A673 (cell line): Measurements from ENCODE around the gene BTC. TPM values are rescaled to one million over a fixed set of nuclear protein-coding genes. Genes with fewer than 3 reads are reported as not detected.

Experiments used
- BruUV-seq: library from RNA; stranded (reverse); fragments of 400-500 nt; replicated peaks from 2 replicates; lab custom pipeline; 2021; lab: Mats Ljungman, UMichigan
- CTCF ChIA-PET: fragments of 300-600 bp; sonication (Branson Sonifier 250); formaldehyde crosslinking; loops from one replicate; lab custom pipeline; 2022; ENCODE audit warnings: antibody characterized with exemption; lab: Charles Lee
- POLR2A ChIA-PET: fragments of 300-600 bp; sonication (Branson Sonifier 250); formaldehyde crosslinking; loops from one replicate; lab custom pipeline; 2022; ENCODE audit warnings: antibody characterized with exemption; ENCODE audit not compliant: low non-redundant PET; lab: Charles Lee
- DNase-seq: peaks from one replicate; pipeline ENCODE4 v3.0.0-alpha.2; 2015; ENCODE audit warnings: low spot score
- H3K27ac ChIP-seq: fragments of 200-600 bp; sonication (generic); 2 replicates; pipeline ENCODE4 v1.5.1; 2016; ENCODE audit warnings: mixed run types, low read depth, mild to moderate bottlenecking, mixed read lengths, antibody characterized with exemption, low read length; ENCODE audit not compliant: poor library complexity, severe bottlenecking
- H3K27me3 ChIP-seq: fragments of 200-600 bp; sonication (generic); replicated peaks from 2 replicates; pipeline ENCODE4 v1.6.1; 2017; ENCODE audit warnings: mixed run types, low read depth, mild to moderate bottlenecking, mixed read lengths, antibody characterized with exemption, low read length; ENCODE audit not compliant: insufficient read depth, poor library complexity
- H3K36me3 ChIP-seq: fragments of 200-600 bp; sonication (generic); 2 replicates; pipeline ENCODE4 v1.6.1; 2016; ENCODE audit warnings: mixed run types, mild to moderate bottlenecking, mixed read lengths, antibody characterized with exemption, low read length; ENCODE audit not compliant: insufficient read depth, poor library complexity, severe bottlenecking
- H3K4me1 ChIP-seq: fragments of 200-600 bp; sonication (generic); 2 replicates; pipeline ENCODE4 v1.6.1; 2017; ENCODE audit warnings: mixed run types, mild to moderate bottlenecking, mixed read lengths, antibody characterized with exemption, low read length; ENCODE audit not compliant: insufficient read depth, poor library complexity, severe bottlenecking
- H3K4me3 ChIP-seq: fragments of 200-600 bp; sonication (generic); 2 replicates; pipeline ENCODE4 v1.5.1; 2016; ENCODE audit warnings: low read depth, mixed run types, mild to moderate bottlenecking, mixed read lengths, low read length; ENCODE audit not compliant: poor library complexity, severe bottlenecking
- H3K9me3 ChIP-seq: fragments of 200-600 bp; sonication (generic); 2 replicates; pipeline ENCODE4 v1.6.1; 2016; ENCODE audit warnings: mixed run types, low read depth, mild to moderate bottlenecking, mixed read lengths, antibody characterized with exemption, low read length; ENCODE audit not compliant: poor library complexity, severe bottlenecking
- CTCF ChIP-seq: fragments of 300-800, 200-600 bp; sonication (generic); conservative IDR thresholded peaks from 2 replicates; pipeline ENCODE4 v1.5.1; 2017; ENCODE audit warnings: low read depth, mild to moderate bottlenecking, antibody characterized with exemption, low read length, moderate library complexity, mixed read lengths
- EZH2 ChIP-seq: fragments of 200-600 bp; sonication (generic); IDR thresholded peaks from 2 replicates; pipeline ENCODE4 v1.6.1; 2017; ENCODE audit warnings: borderline replicate concordance, low read depth, mild to moderate bottlenecking, mixed read lengths, antibody characterized with exemption, low read length; ENCODE audit not compliant: poor library complexity, severe bottlenecking
- intact Hi-C: fragments of 100-400 bp; cut with micrococcal nuclease; formaldehyde crosslinking; loops from one replicate; pipeline ENCODE4 v1.10.0; 2022; ENCODE audit not compliant: unreplicated experiment
- total RNA-seq: library from RNA; stranded (reverse); gene quantifications from 2 replicates; pipeline ENCODE4 v1.2.3, GENCODE V29; 2021

Gene BTC
- total RNA-seq, 1 experiment from 2014 or later, result 0.11 TPM

GRCh38 chr4:74733756-74734155, 60.6 kb downstream of the BTC start:
- intact Hi-C loops, result no loop called here
- CTCF ChIA-PET, result no interaction called here
- H3K9me3 ChIP-seq, result no peaks in the 10 kb centered on the region
- no peak for DNase-seq
- H3K27ac ChIP-seq, result no peak overlapping the region
- H3K4me1 ChIP-seq, result no peaks in the 10 kb centered on the region
- BruUV-seq, result no TSS peak
- POLR2A ChIA-PET, result no interaction called here
- TF ChIP-seq CTCF, result no peak
- TF ChIP-seq EZH2, result no peak
- no peak overlapping the region for H3K4me3 ChIP-seq
- no peaks in the 10 kb centered on the region for H3K27me3 ChIP-seq
- no peaks in the 10 kb centered on the region for H3K36me3 ChIP-seq

- no peaks in the 10 kb centered on the region for H3K36me3 ChIP-seq
- H3K4me3 ChIP-seq, result no peak overlapping the region
- POLR2A ChIA-PET, result no interaction called here
- intact Hi-C loops, result no loop called here
- H3K9me3 ChIP-seq, result no peaks in the 10 kb centered on the region
- H3K27ac ChIP-seq, result no peak overlapping the region
- BruUV-seq, result no TSS peak
- DNase-seq, result no peak
- TF ChIP-seq EZH2 (no peak), CTCF (no peak)
- CTCF ChIA-PET, result no interaction called here
- no peaks in the 10 kb centered on the region for H3K4me1 ChIP-seq
- no peaks in the 10 kb centered on the region for H3K27me3 ChIP-seq
Observed at GRCh38 chr4:74724979-74725378, 69.3 kb downstream of the BTC start.

GRCh38 chr4:74716436-74716765, 77.9 kb downstream of the BTC start:
- no peak for TF ChIP-seq CTCF
- H3K4me3 ChIP-seq, result no peak overlapping the region
- CTCF ChIA-PET, result no interaction called here
- BruUV-seq, result no TSS peak
- H3K9me3 ChIP-seq, result no peaks in the 10 kb centered on the region
- H3K27ac ChIP-seq, result no peak overlapping the region
- H3K27me3 ChIP-seq, result no peaks in the 10 kb centered on the region
- POLR2A ChIA-PET, result no interaction called here
- DNase-seq, result no peak
- no peaks in the 10 kb centered on the region for H3K4me1 ChIP-seq
- H3K36me3 ChIP-seq, result no peaks in the 10 kb centered on the region
- intact Hi-C loops, result no loop called here
